Stomach smooth muscle (tissue), 2 donors: ENCODE measurements around the gene GALNT12.

Experiments
- H3K27ac ChIP-seq: one replicate; pipeline ENCODE4 v1.7.0; 2013; ENCODE audit warnings: mild to moderate bottlenecking, low read length, inconsistent platforms
- H3K27me3 ChIP-seq, 2 donors: one replicate each; pipeline ENCODE4 v1.7.0; 2013; ENCODE audit warnings: low read length in 2 of 2; ENCODE audit not compliant: insufficient read depth in 2 of 2, control insufficient read depth in 1 of 2
- H3K36me3 ChIP-seq, 2 donors: one replicate each; pipeline ENCODE4 v1.7.0; 2013; ENCODE audit warnings: low read length in 2 of 2; ENCODE audit not compliant: control insufficient read depth in 2 of 2, insufficient read depth in 2 of 2
- H3K4me1 ChIP-seq: one replicate; pipeline ENCODE4 v1.7.0; 2013; ENCODE audit warnings: low read length; ENCODE audit not compliant: control insufficient read depth, insufficient read depth
- H3K4me3 ChIP-seq, 2 donors: one replicate each; pipeline ENCODE4 v1.7.0; 2013; ENCODE audit warnings: low read length in 2 of 2
- H3K9ac ChIP-seq, 2 donors: one replicate each; pipeline ENCODE4 v1.7.0; 2013; ENCODE audit warnings: low read length in 2 of 2, mild to moderate bottlenecking in 1 of 2
- H3K9me3 ChIP-seq, 2 donors: one replicate each; pipeline ENCODE4 v1.7.0; 2013; ENCODE audit warnings: low read length in 2 of 2; ENCODE audit not compliant: control insufficient read depth in 2 of 2
- donor health status: healthy.
- donor health status: Pancreatic carcinoma.

The GALNT12 gene

DNA sequence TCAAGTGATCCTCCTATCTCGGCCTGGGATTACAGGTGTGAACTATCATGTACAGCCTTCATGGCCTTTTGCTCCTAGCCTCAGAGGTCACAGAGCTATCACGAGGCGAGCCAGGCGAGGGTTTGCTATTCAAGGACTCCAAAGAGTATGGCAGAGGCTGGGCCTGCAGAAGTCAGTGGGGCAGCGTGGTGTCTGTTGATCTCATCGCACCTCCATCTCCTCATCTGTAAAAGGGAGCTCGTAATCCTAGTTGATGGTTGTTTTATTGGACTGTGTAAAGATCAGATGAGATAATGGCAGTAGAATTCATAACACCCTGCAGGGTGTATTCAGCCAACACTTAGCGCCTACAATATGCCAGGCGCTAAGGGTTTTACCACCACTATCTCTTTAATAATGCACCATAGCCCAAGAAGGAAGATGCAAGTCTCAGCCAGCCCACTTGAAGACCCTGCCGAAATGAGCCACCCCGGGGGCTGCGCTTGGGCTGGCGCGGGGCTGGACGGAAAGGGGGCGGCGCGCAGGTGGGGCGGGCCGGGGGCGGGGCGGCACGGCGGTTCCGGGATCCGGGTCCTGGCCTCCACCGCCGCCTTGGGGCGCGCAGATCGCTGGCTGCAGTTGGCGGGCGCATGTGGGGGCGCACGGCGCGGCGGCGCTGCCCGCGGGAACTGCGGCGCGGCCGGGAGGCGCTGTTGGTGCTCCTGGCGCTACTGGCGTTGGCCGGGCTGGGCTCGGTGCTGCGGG lies at the start of gene GALNT12:
TSS of gene GALNT12 (plus strand) at position 601 of the 744 bp plus-strand sequence. CDS start at position 630, 29 bp downstream.
- peak within 1 kb of the TSS; percentile 67 to 74 for H3K9ac ChIP-seq

DNA sequence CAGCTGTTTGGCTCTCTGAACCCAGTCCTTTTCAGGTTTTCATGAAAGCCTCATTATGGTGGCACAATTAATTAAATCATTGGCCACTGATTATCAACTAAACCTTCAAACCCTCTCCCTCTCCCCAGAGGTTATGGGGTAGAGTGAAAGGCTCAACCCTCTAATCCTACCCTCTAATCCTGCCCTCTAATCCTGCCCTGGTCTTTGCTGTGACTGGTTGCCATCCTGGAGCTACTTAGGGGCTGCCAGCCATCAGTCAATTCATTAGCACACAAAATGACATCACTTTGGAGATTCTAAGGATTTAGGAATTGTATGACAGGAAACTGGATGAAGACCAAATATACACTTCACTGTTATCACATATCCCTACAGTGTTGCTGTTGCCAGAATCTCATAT lies 47.2 kb upstream of the GALNT12 start:
- Histone ChIP-seq H3K9ac (no peak overlapping the region), H3K4me3 (no peak overlapping the region), H3K27me3 (no peaks in the 10 kb centered on the region), H3K27ac (no peak overlapping the region), H3K36me3 (peaks cover 19 to 29% of the 10 kb centered on the region in 2 donors), H3K9me3 (no peaks in the 10 kb centered on the region), H3K4me1 (no peaks in the 10 kb centered on the region)

More for the DNA sequence above, at the start of gene GALNT12:
- Histone ChIP-seq H3K27ac (peak within 1 kb of the TSS; percentile 97), H3K9me3 (no peaks in the 10 kb centered on the region), H3K4me3 (peak within 1 kb of the TSS; percentile 69 to 83), H3K27me3 (no peaks in the 10 kb centered on the region), H3K4me1 (peaks cover 43% of the 10 kb centered on the region), H3K36me3 (no peaks in the 10 kb centered on the region)

DNA sequence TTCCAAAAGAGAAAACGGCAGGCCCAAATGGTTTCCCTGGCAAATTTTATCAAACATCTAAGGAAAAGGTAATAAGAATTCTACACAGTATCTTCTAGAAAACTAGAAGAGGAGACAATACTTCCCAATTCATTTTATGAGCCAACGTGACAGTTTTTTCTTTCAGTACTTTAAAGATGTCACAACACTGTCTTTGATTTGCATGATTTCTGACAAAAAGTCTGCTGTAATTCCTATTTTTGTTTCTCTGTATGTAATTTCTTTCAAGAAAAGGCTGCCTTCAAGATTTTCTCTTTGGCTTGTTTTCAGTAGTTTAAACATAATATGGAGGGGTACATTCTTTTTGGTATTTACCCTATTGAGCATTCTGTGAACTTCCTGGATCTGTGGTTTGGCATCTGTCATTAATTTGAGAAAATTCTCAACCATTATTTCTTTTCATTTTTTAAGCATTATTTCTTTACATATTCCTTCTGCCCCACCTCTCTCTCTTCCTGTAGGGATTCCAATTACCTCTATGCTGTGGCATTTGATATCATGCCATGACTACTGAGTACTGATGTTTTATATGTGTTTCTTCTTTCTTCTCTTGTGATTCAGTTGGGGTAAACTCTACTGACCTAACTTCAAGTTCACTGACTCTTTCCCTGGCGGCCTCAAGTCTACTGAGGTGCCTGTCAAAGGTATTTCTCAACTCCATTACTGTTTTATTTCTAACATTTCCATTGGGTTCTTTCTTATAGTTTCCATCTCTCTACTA lies 43.3 kb upstream of the GALNT12 start:
- Histone ChIP-seq H3K4me1 (no peaks in the 10 kb centered on the region), H3K27me3 (no peaks in the 10 kb centered on the region), H3K9ac (no peak overlapping the region), H3K4me3 (no peak overlapping the region), H3K27ac (no peak overlapping the region), H3K9me3 (no peaks in the 10 kb centered on the region), H3K36me3 (peaks cover 25 to 31% of the 10 kb centered on the region in 2 donors)

DNA sequence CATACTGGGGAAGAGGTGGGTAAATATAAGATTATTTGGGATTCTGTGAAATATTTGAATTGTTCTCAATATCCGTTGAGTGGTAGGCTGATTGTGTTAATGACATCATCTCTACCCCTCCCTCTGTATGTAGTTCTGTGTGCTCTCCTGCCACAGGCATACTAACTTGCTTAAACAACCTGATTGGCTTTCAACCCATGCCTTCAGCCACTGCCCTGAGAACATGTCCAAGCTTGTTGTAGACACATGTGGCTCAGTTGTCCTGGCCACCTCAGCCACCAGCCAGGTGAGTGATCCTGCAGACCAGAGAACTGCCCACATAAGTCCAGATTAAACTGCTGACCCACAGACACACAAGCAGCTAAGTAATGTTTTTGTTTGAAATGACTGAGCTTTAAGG lies 42.2 kb upstream of the GALNT12 start:
- H3K36me3 ChIP-seq: peaks cover 23 to 40% of the 10 kb centered on the region in 2 donors
- H3K4me3 ChIP-seq: no peak overlapping the region
- H3K27me3 ChIP-seq: no peaks in the 10 kb centered on the region
- no peak overlapping the region for H3K9ac ChIP-seq
- H3K27ac ChIP-seq: no peak overlapping the region
- H3K9me3 ChIP-seq: no peaks in the 10 kb centered on the region
- H3K4me1 ChIP-seq: no peaks in the 10 kb centered on the region

DNA sequence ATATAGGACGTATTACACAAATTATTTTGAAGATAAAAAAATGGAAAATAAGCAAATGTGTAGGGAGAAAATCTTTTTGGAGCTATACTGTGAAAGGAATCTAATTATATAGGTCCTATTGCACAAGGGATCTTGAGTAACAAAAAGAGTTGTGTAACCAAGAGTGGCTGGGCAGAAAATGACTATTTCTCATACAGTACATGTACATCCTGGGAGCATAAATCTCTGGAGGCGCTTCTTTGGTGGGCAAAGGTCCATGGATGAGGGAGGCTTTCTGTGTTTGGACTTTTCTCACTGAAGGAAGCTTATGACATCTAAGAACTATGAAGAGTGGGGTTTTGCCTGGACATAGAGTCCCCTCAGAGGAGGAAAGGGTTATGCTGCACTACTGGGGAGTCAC lies 40.9 kb upstream of the GALNT12 start:
- Histone ChIP-seq H3K9me3 (no peaks in the 10 kb centered on the region), H3K27me3 (no peaks in the 10 kb centered on the region), H3K36me3 (peaks cover 25 to 51% of the 10 kb centered on the region in 2 donors), H3K9ac (no peak overlapping the region), H3K4me3 (no peak overlapping the region), H3K27ac (no peak overlapping the region), H3K4me1 (no peaks in the 10 kb centered on the region)

- H3K9ac ChIP-seq: no peak overlapping the region
- no peaks in the 10 kb centered on the region for H3K9me3 ChIP-seq
- H3K27ac ChIP-seq: no peak overlapping the region
- H3K27me3 ChIP-seq: no peaks in the 10 kb centered on the region
- H3K4me1 ChIP-seq: no peaks in the 10 kb centered on the region
- peaks cover 31 to 57% of the 10 kb centered on the region in 2 donors for H3K36me3 ChIP-seq
- H3K4me3 ChIP-seq: no peak overlapping the region
These were observed 40.3 kb upstream of the GALNT12 start for GRCh38 chr9:98767196-98767595.

DNA sequence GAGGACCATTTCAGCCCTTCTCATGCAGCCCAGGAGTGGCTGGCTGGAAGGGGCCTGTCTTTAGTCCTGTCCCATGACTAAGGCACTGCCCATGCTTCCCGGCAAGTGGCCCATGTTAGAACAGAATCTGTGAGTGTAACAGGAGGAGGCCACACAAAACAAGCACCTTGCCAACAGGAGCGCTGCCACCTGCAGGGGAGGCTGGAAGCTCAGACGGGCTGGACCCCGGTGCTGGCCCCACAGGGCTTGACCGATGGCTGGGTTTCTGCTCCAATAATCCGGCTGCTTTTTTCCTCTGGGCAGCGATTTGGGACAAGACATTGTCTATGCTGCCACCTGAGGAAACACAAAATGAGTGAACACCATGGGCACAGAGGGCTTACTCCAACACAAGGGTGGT lies 39.6 kb upstream of the GALNT12 start:
- H3K36me3 ChIP-seq: peaks cover 35 to 64% of the 10 kb centered on the region in 2 donors
- H3K4me3 ChIP-seq: no peak overlapping the region
- H3K27me3 ChIP-seq: no peaks in the 10 kb centered on the region
- no peaks in the 10 kb centered on the region for H3K4me1 ChIP-seq
- H3K9me3 ChIP-seq: no peaks in the 10 kb centered on the region
- H3K9ac ChIP-seq: no peak overlapping the region
- H3K27ac ChIP-seq: no peak overlapping the region

DNA sequence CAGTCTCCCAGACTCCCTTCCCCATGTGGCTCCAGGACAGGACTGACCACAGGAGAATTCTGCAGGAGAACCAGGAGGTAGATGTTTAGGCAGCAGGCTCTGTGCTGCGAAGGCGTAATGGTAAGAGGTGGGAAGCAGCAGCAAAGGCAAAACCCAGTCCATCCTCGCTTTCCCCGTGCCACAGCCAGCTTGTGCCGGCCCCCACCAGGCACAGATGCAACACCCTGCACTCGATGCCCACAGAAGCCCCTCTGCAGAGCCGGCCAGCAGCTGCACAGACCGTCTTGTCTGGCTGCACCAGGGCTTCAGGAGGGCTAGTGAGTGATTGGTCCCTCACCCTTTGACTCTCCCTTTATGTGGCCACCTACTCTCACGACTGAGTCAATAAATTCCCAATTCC lies 39.1 kb upstream of the GALNT12 start:
- Histone ChIP-seq H3K27ac (no peak overlapping the region), H3K4me3 (no peak overlapping the region), H3K9me3 (no peaks in the 10 kb centered on the region), H3K27me3 (no peaks in the 10 kb centered on the region), H3K4me1 (no peaks in the 10 kb centered on the region), H3K36me3 (peaks cover 39 to 69% of the 10 kb centered on the region in 2 donors), H3K9ac (no peak overlapping the region)

DNA sequence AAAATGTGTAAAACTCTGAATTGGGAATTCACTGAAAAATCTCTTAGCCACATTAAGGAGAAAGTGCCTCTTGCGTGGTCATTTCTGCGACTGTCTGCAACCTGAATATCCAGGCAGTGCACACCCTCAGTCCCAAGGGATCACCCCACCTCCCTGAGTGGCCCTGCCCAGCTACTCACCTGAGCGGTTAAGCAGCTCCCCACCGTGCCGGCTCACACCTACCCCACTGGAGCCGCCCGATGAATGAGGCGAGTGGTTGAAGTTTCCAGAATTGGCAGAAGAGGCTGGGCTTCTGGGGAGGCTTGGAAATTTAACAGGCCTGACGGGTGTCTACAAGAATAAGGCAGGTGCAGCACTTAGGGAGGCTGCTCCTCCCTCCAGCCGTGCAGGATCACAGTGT lies 36.8 kb upstream of the GALNT12 start:
- no peak overlapping the region for H3K4me3 ChIP-seq
- no peaks in the 10 kb centered on the region for H3K27me3 ChIP-seq
- no peaks in the 10 kb centered on the region for H3K9me3 ChIP-seq
- peaks cover 36 to 68% of the 10 kb centered on the region in 2 donors for H3K36me3 ChIP-seq
- H3K27ac ChIP-seq: no peak overlapping the region
- no peak overlapping the region for H3K9ac ChIP-seq
- H3K4me1 ChIP-seq: no peaks in the 10 kb centered on the region

- no peaks in the 10 kb centered on the region for H3K27me3 ChIP-seq
These were observed 36.1 kb upstream of the GALNT12 start for GRCh38 chr9:98771209-98771874.

More at GRCh38 chr9:98771209-98771874, 36.1 kb upstream of the GALNT12 start:
- no peaks in the 10 kb centered on the region for H3K9me3 ChIP-seq
- H3K27ac ChIP-seq: no peak overlapping the region
- no peak overlapping the region for H3K4me3 ChIP-seq
- H3K4me1 ChIP-seq: no peaks in the 10 kb centered on the region
- no peak overlapping the region for H3K9ac ChIP-seq
- H3K36me3 ChIP-seq: peaks cover 36 to 72% of the 10 kb centered on the region in 2 donors
